ENCODE results near the gene PNKD.

DNA sequence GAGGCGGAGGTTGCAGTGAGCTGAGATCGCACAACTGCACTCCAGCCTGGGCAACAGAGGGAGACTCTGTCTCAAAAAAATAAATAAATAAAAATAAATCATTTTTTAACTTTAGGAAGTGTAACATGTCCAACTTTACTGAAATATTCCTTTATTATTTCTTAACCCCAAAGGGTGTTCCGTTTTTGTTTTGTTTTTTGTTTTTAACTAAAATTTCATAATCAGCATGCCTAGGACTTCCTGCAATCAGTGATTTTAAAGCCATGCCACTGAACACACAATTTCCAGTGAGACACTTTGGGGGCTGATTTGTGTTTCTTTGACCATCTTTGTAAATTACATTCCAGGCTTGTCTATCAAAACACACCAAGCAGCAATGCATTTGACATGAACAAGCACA lies 93.4 kb downstream of the PNKD start:
- no peak for TF ChIP-seq EZH2 (IDR thresholded peaks at IDR 0.05; ENCODE audit: low read length, missing control alignments)
- TF ChIP-seq, protein P1, sequence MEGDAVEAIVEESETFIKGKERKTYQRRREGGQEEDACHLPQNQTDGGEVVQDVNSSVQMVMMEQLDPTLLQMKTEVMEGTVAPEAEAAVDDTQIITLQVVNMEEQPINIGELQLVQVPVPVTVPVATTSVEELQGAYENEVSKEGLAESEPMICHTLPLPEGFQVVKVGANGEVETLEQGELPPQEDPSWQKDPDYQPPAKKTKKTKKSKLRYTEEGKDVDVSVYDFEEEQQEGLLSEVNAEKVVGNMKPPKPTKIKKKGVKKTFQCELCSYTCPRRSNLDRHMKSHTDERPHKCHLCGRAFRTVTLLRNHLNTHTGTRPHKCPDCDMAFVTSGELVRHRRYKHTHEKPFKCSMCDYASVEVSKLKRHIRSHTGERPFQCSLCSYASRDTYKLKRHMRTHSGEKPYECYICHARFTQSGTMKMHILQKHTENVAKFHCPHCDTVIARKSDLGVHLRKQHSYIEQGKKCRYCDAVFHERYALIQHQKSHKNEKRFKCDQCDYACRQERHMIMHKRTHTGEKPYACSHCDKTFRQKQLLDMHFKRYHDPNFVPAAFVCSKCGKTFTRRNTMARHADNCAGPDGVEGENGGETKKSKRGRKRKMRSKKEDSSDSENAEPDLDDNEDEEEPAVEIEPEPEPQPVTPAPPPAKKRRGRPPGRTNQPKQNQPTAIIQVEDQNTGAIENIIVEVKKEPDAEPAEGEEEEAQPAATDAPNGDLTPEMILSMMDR (conservative IDR thresholded peaks at IDR 0.05 in 1 of 2, IDR thresholded peaks at IDR 0.05 in 1 of 2; ENCODE audit: low read depth in 1 of 2, low read length in 2 of 2): no peak
